ENCODE measurements around the gene NIPAL1.

Gene NIPAL1

GRCh38 chr4:48068182-48068581 is 51.6 kb downstream of the NIPAL1 start:
- DNase-seq = no peak

- DNase-seq = no peak
Observed at GRCh38 chr4:48069026-48069425, 52.5 kb downstream of the NIPAL1 start.

- no peak for DNase-seq
Observed at GRCh38 chr4:48071191-48071590, 54.6 kb downstream of the NIPAL1 start.

GRCh38 chr4:48073567-48074103 is 57.1 kb downstream of the NIPAL1 start:
- no peak for DNase-seq

GRCh38 chr4:48074657-48075056 is 58.1 kb downstream of the NIPAL1 start:
- DNase-seq = no peak

- no peak for DNase-seq
Observed at GRCh38 chr4:48078425-48078824, 61.9 kb downstream of the NIPAL1 start.

GRCh38 chr4:48078862-48079655 is 62.5 kb downstream of the NIPAL1 start:
- DNase-seq = no peak

GRCh38 chr4:48079972-48080391 is 63.4 kb downstream of the NIPAL1 start:
- DNase-seq = no peak

- no peak for DNase-seq
Observed at GRCh38 chr4:48081196-48081595, 64.6 kb downstream of the NIPAL1 start.

GRCh38 chr4:48082956-48083355 is 66.4 kb downstream of the NIPAL1 start:
- DNase-seq = no peak

- no peak for DNase-seq
Observed at GRCh38 chr4:48085821-48086589, 69.4 kb downstream of the NIPAL1 start.
